ENCODE results near the gene PSMB7.

- TF ChIP-seq CTCF (IDR thresholded peaks at IDR 0.05) (no peak), POLR2A (IDR thresholded peaks at IDR 0.05) (no peak), POLR2AphosphoS5 (IDR thresholded peaks at IDR 0.05) (no peak)
Measured at GRCh38 chr9:124346347-124347163, 68.7 kb downstream of the PSMB7 start.
